Upper lobe of right lung (tissue), 1 donor: ENCODE measurements around the gene CD83. TPM values are rescaled to one million over a fixed set of nuclear protein-coding genes. Genes with fewer than 3 reads are reported as not detected.

ENCODE experiments used
- ATAC-seq: fragments of 200-7000 bp; cut with Tn5 transposase; one replicate; pipeline ENCODE4 v1.9.1; 2020; ENCODE audit warnings: mild to moderate bottlenecking, moderate library complexity
- DNase-seq: peaks from one replicate; pipeline ENCODE4 v3.0.0-alpha.2; 2020
- H3K27ac ChIP-seq: fragments of 200-600 bp; one replicate; pipeline ENCODE4 v1.8.0; 2022
- H3K27me3 ChIP-seq: fragments of 200-600 bp; one replicate; pipeline ENCODE4 v1.8.0; 2022; ENCODE audit warnings: mild to moderate bottlenecking
- H3K36me3 ChIP-seq: fragments of 200-600 bp; one replicate; pipeline ENCODE4 v1.8.0; 2022
- H3K4me1 ChIP-seq: fragments of 200-600 bp; one replicate; pipeline ENCODE4 v1.8.0; 2022
- H3K4me3 ChIP-seq: fragments of 200-600 bp; one replicate; pipeline ENCODE4 v1.8.0; 2022; ENCODE audit warnings: mild to moderate bottlenecking
- H3K9me3 ChIP-seq: fragments of 200-600 bp; one replicate; pipeline ENCODE4 v1.8.0; 2022
- CTCF ChIP-seq: fragments of 200-600 bp; IDR thresholded peaks from one replicate; pipeline ENCODE4 v1.8.0; 2022; ENCODE audit warnings: antibody characterized with exemption
- intact Hi-C: fragments of 100-400 bp; cut with DNase I; formaldehyde crosslinking; loops from one replicate; pipeline ENCODE4 v1.11.0; 2022
- total RNA-seq: library from RNA; stranded (reverse); fragmentation: NEBNext Ultra II Directional; extraction: Animal tissue kit (Norgen Biotek cat#: 25700); gene quantifications from one replicate; pipeline ENCODE4 v1.2.1, GENCODE V29; 2021
- donor health status: DM: no; HTN: yes; CAD: no; lungs with severe emphysema.

The CD83 gene
- total RNA-seq, 1 donor from 2014 or later: 26.0 TPM

GRCh38 chr6:14165091-14165490 is 47.5 kb downstream of the CD83 start:
- H3K4me1 ChIP-seq: no peaks in the 10 kb centered on the region
- no peak overlapping the region for H3K4me3 ChIP-seq
- ATAC-seq (no peak), DNase-seq (no peak)
- H3K36me3 ChIP-seq: no peaks in the 10 kb centered on the region
- intact Hi-C loops: no loop called here
- no peak overlapping the region for H3K27ac ChIP-seq
- H3K27me3 ChIP-seq: no peaks in the 10 kb centered on the region
- H3K9me3 ChIP-seq: peaks cover 6% of the 10 kb centered on the region
- TF ChIP-seq CTCF: no peak

GRCh38 chr6:14166839-14167238 is 49.3 kb downstream of the CD83 start:
- no peak for DNase-seq
- intact Hi-C loops: no loop called here
- no peaks in the 10 kb centered on the region for H3K4me1 ChIP-seq

GRCh38 chr6:14170128-14170527 is 52.6 kb downstream of the CD83 start:
- intact Hi-C loops: no loop called here
- H3K27me3 ChIP-seq: no peaks in the 10 kb centered on the region
- peaks cover 11% of the 10 kb centered on the region for H3K9me3 ChIP-seq
- DNase-seq (no peak), ATAC-seq (no peak)
- H3K36me3 ChIP-seq: no peaks in the 10 kb centered on the region
- no peak overlapping the region for H3K27ac ChIP-seq
- H3K4me3 ChIP-seq: no peak overlapping the region
- H3K4me1 ChIP-seq: no peaks in the 10 kb centered on the region
- TF ChIP-seq CTCF: no peak

More at GRCh38 chr6:14166839-14167238, 49.3 kb downstream of the CD83 start:
- H3K9me3 ChIP-seq: peaks cover 11% of the 10 kb centered on the region
- no peak for ATAC-seq
- no peaks in the 10 kb centered on the region for H3K36me3 ChIP-seq
- no peak overlapping the region for H3K27ac ChIP-seq
- H3K27me3 ChIP-seq: no peaks in the 10 kb centered on the region
- no peak for TF ChIP-seq CTCF
- H3K4me3 ChIP-seq: no peak overlapping the region

- peaks cover 11% of the 10 kb centered on the region for H3K9me3 ChIP-seq
- no peak for ATAC-seq
- H3K4me1 ChIP-seq: no peaks in the 10 kb centered on the region
- DNase-seq: no peak
- no peaks in the 10 kb centered on the region for H3K36me3 ChIP-seq
- H3K4me3 ChIP-seq: no peak overlapping the region
- no peak for TF ChIP-seq CTCF
- H3K27me3 ChIP-seq: no peaks in the 10 kb centered on the region
- intact Hi-C loops: no loop called here
- H3K27ac ChIP-seq: no peak overlapping the region
Observed at GRCh38 chr6:14172562-14172961, 55.0 kb downstream of the CD83 start.

GRCh38 chr6:14174226-14174625 is 56.7 kb downstream of the CD83 start:
- H3K4me1 ChIP-seq: no peaks in the 10 kb centered on the region
- H3K36me3 ChIP-seq: no peaks in the 10 kb centered on the region
- intact Hi-C loops: no loop called here
- ATAC-seq (no peak), DNase-seq (no peak)
- H3K9me3 ChIP-seq: peaks cover 11% of the 10 kb centered on the region
- H3K4me3 ChIP-seq: no peak overlapping the region
- H3K27ac ChIP-seq: no peak overlapping the region
- H3K27me3 ChIP-seq: no peaks in the 10 kb centered on the region
- TF ChIP-seq CTCF: no peak

- ATAC-seq (no peak), DNase-seq (no peak)
- Histone ChIP-seq H3K27me3 (no peaks in the 10 kb centered on the region), H3K9me3 (peaks cover 6% of the 10 kb centered on the region), H3K27ac (no peak overlapping the region), H3K4me3 (no peak overlapping the region), H3K4me1 (no peaks in the 10 kb centered on the region), H3K36me3 (no peaks in the 10 kb centered on the region)
- TF ChIP-seq CTCF: no peak
- intact Hi-C loops: no loop called here
Observed at GRCh38 chr6:14174996-14175395, 57.4 kb downstream of the CD83 start.
